DMS153 treated with DMSO at 0.1 percent for 48 hours (cell line): ENCODE measurements around the gene CXCL13.
A peak's percentile ranks its signal among the peaks of the same experiment; 100 is the strongest.
"Not testable (repeated sequence)": the region's sequence is repeated elsewhere in the genome, so short reads cannot be mapped to it uniquely, and the experiment has no call there.

Experiments
- DNase-seq: peaks from one replicate; lab custom pipeline; 2025; ENCODE audit not compliant: unreplicated experiment; lab: John Stamatoyannopoulos, UW

Gene CXCL13

DNA sequence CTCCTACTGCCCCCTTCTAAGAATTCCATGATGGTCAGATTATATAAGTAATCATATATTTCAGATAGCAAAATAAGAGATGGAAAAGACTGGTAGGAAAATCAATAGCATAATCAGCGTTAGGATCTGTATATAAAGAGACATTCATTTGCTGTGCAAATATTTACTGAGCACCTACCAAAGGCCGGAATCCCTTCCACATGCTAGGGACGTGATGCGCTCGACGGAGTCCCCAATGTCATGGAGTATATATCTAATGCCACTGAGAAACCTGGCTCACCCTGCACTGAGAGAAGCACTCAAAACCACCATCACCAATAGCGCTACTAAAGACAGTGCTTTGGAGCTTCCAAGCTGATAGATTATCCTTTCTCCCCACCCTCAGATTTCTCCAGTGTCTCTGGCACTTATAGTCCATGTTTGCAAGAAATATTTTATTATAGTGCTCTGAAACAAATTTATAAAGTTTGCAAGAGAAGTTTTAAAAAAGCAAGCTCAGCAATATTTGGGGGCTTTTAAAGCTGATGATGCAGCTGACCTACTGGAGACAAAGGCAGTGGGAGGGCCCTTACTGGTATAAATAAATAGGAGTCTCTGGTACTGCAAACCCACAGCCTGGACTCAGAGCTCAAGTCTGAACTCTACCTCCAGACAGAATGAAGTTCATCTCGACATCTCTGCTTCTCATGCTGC, at the start of gene CXCL13:
CXCL13 (plus strand) TSS at position 611 of the 693 bp plus-strand sequence; CDS start at position 657, 46 bp downstream.
- DNase-seq = no peak

GRCh38 chr4:77560170-77560569, 45.5 kb upstream of the CXCL13 start:
- no peak for DNase-seq

DNA sequence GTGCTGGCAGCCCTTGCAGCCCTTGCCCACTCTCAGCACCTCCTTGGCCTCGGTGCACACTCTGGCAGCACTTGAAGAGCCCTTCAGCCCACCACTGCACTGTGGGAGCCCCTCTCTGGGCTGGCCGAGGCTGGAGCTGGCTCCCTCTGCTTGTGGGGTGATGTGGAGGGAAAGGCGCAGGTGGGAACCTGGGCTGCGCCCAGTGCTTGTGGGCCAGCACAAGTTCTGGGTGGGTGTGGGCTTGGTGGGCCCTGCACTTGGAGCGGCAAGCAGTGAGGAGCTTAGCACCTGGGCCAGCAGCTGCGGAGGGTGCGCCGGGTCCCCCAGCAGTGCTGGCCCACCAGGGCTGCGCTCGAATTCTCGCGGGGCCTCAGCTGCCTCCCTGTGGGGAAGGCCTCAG, 43.9 kb upstream of the CXCL13 start:
- not testable (repeated sequence) for DNase-seq

DNA sequence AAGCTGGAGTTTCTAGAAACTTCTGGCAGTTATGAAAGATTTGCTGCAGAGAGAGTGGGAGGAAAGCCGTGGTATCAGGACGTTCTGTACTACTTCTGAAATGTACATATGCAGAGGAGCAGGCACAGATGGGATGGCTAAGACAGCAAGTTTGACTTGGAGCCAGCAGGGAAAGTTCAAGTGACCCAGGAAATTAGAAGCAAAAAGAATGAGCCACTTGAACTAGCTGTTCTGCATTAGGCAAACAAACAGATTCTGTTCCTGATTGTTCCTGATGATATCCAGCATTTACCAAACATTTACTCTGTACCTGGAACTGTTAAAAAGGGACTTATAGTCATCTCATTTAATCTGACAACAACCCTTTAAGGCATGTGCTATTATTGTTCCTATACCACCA, 41.4 kb upstream of the CXCL13 start:
- peak; percentile 24 for DNase-seq

- no peak for DNase-seq
These were observed 39.5 kb upstream of the CXCL13 start for GRCh38 chr4:77566148-77566547.

DNA sequence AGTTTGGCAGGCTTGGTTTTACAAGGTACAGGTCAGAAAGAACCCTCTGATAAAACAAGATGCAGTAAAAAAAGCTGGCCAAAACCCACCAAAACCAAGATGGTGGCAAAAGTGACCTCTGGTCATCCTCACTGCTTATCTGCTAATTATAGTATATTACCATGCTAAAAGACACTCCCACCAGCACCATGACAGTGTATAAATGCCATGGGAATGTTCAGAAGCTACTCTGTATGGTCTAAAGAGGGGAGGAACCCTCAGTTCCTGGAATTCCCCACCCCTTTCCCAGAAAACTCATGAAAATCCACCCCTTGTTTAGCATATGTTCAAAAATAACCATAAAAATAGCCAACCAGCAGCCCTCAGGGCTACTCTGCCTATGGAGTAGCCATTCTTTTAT, 38.1 kb upstream of the CXCL13 start:
- DNase-seq = no peak

- not testable (repeated sequence) for DNase-seq
These were observed 35.0 kb upstream of the CXCL13 start for GRCh38 chr4:77570508-77571214.

- no peak for DNase-seq
These were observed 29.3 kb upstream of the CXCL13 start for GRCh38 chr4:77576351-77576750.

GRCh38 chr4:77578145-77578544, 27.5 kb upstream of the CXCL13 start:
- no peak for DNase-seq

- DNase-seq = no peak
These were observed 26.1 kb upstream of the CXCL13 start for GRCh38 chr4:77579406-77580076.

DNA sequence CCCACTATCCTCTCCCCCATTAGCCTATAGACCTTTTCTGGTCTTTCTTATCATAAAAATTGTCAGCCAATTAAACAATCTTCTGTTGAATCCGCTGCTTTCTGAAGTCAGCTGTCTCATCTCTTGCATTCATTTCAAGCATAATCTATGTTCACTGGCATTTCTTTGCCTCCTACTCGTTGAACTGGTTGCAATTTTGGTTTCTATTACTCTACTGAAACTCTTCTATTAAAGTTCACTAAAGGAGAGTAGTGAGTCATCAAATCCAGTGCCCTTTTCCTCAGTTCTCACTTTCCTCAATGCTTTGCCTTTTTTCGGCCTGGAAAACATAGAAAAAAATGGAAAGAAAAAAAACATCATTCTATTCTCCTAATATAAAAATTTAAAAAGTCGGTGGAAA, 23.9 kb upstream of the CXCL13 start:
- DNase-seq = no peak

DNA sequence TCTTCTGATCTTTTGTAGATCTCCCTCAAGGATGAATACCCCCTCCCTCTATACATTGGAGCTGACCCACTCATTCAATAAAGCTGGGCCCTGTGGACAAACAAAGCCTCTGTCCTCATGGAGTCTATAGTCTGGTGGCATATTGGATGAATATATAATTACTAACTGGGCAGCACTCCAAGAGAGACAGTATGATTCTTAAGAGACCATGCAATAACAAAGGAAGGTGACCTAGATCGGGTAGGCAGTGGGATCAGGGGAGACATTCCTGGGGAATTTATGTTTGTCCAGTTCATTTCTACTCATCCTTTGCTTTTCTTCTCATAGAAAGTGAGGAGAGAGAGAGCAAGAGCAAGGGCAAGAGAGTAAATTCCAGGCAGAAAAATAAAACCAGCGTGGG, 23.5 kb upstream of the CXCL13 start:
- no peak for DNase-seq

- no peak for DNase-seq
These were observed 22.9 kb upstream of the CXCL13 start for GRCh38 chr4:77582711-77583110.

- DNase-seq = no peak
These were observed 18.7 kb upstream of the CXCL13 start for GRCh38 chr4:77586951-77587383.

GRCh38 chr4:77590482-77590881, 15.1 kb upstream of the CXCL13 start:
- no peak for DNase-seq

GRCh38 chr4:77591532-77591931, 14.1 kb upstream of the CXCL13 start:
- DNase-seq = no peak

DNA sequence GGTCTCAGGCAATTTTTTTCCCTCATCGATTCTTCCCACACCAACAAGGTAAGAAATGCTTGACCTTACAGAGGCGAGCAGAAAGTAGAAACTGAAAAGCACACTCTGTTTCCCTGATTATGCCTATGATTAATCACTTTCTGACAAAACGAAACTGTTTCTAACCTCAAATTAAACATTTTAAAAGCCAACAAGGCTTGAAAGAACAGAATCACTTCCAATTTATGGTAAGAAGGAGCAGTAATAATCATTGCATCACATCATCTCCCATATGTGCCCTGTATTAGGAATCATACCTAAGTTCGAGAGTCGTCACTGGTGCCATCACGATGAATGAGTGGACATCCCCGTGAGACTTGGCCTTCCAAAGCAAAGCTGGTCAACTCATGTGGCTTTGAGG, 12.5 kb upstream of the CXCL13 start:
- DNase-seq = no peak

DNA sequence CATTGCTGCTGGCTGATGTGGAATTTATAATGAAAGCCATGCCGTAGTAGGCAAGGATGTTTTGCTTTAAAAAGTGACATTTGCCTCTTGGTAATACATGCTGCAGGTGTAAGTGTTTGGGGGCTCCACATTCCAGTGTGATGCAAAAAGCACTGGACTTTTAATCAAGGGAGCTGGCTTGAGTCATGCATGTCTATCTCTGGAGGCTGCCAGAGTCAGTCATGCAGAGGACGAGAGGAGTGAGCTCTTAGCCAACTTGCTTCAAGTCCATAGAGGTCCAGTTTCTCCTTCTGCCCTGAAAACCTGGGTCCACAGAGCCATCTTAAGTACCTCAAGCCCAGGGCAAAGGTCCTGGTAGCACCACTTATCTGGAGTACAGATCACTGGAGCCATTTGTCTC, 11.6 kb upstream of the CXCL13 start:
- DNase-seq = no peak

- no peak for DNase-seq
These were observed 10.2 kb upstream of the CXCL13 start for GRCh38 chr4:77595364-77595973.

DNA sequence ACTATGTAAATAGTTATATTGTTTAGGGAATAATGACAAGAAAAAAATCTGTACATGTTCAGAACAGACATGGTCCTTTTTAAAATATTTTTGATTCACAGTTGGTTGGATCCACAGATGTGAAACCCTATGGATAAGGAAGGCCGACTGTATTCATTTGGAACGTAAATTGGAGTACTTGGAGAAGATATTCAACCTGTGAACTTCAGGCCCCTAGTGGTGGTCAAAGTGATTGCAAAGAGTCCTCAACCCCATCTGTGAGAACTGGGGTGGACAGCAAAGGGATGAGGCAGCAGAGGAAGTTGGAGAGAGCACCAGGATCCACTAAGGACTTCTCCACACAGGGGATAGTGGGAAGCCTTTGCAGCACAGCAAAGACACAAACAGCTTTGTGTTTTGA, 6.2 kb upstream of the CXCL13 start:
- no peak for DNase-seq
